ENCODE data around the gene AANAT. TPM values are rescaled to one million over a fixed set of nuclear protein-coding genes. Genes with fewer than 3 reads are reported as not detected.
"Not testable (repeated sequence)": the region's sequence is repeated elsewhere in the genome, so short reads cannot be mapped to it uniquely, and the experiment has no call there.

The AANAT gene
- total RNA-seq, 2 experiments from 2014 or later = 0.16 TPM; not detected in 1

DNA sequence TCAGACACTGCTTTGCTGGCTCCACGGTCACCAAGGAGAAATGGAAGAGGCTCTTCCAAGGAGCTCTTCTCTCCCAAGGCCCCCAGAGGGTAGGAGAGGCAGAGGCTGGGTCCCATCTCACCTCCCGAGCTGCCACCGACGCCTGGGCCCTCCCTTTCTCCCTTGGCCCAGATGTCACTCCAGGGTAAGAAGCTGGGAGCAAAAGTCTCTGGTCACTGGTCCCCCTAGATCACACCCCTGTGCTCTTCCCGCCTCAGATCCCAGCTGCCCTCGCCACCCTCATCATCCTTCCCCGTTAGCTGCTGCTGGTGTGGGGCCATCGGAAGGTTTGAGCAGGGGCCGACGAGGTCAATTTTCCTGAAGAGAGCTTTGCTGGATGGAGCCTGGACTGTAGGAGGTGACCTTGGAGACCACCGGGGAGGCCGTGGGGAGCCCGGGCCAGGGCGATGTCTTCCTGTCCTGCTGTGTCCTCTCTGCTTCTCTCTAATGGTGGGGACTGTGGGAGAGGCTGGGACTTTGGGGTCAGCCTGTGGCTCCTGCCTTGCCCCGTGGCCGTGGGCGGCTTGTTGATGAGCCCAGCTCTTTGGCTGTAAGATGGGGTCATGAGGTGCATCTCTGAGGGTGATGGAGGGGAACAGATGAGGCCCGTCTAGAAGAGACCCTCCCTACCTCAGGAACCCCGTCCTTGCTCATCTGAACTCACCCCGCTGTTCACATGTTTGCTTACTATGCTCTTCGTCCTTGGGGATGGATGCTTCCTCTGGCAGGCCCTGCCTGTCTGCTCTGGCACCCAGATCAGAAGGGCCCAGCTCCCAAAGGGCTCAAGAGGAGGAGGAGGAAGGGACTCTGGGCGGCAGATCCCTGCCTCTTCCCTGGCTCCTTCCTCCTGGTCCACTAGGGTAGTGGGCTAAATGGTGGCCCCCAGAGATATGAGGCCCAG, 45.2 kb downstream of the AANAT start:
- H3K27ac Mint-ChIP-seq = no peak overlapping the region
- POLR2A ChIA-PET = interaction anchor here (0.5 kb wide), 1 partner anchor 405 kb away, joined by 3 read pairs; no protein-coding TSS in a partner anchor

GRCh38 chr17:76513306-76513692, 45.9 kb downstream of the AANAT start:
- Mint-ChIP-seq H3K4me1 (peaks cover 32% of the 10 kb centered on the region), H3K36me3 (ENCODE audit: low read depth) (no peaks in the 10 kb centered on the region), H3K4me3 (no peak overlapping the region), H3K27ac (no peak overlapping the region), H3K27me3 (no peaks in the 10 kb centered on the region), H3K9me3 (ENCODE audit: low read depth) (no peaks in the 10 kb centered on the region)
- ChIA-PET CTCF (interaction anchor here (1.1 kb wide), 1 partner anchor 10 kb away, joined by 5 read pairs; no protein-coding TSS in a partner anchor), POLR2A (no interaction called here)
- intact Hi-C loops (cut with DNase I, micrococcal nuclease) = no loop called here
- DNase-seq (no peak), ATAC-seq (no peak)

More for the DNA sequence above, 45.2 kb downstream of the AANAT start:
- Mint-ChIP-seq H3K9me3 (ENCODE audit: low read depth) (no peaks in the 10 kb centered on the region), H3K4me3 (no peak overlapping the region), H3K36me3 (ENCODE audit: low read depth) (no peaks in the 10 kb centered on the region), H3K27me3 (no peaks in the 10 kb centered on the region), H3K4me1 (peaks cover 27% of the 10 kb centered on the region)
- intact Hi-C loops (cut with DNase I, micrococcal nuclease) = no loop called here
- CTCF ChIA-PET = interaction anchor here (0.7 to 1.4 kb wide), 4 partner anchors 10 to 217 kb away, joined by 3 to 5 read pairs (median 4); no protein-coding TSS in a partner anchor
- ATAC-seq (no peak), DNase-seq (no peak)

DNA sequence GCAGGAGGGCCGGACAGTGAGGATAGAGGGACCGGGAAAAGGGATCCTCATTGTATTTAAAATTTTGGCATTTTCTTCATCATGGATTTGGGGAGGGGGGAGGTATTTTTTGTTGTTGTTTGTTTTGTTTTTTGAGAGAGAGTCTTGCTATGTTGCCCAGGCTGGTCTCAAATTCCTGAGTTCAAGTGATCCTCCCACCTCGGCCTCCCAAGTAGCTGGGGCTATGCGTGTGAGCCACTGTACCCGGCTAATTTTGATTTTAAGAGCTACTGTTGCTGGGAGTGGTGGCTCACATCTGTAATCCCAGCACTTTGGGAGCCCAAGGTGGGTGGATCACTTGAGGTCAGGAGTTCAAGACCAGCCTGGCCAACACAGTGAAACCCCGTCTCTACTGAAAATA, 47.0 kb downstream of the AANAT start:
- H3K9me3 Mint-ChIP-seq (ENCODE audit: low read depth); H3K36me3 Mint-ChIP-seq (ENCODE audit: low read depth); H3K4me3 Mint-ChIP-seq; DNase-seq; H3K27me3 Mint-ChIP-seq; POLR2A ChIA-PET; ATAC-seq: not testable (repeated sequence)
- Mint-ChIP-seq H3K27ac (peak overlapping the region; percentile 52), H3K4me1 (peaks cover 32% of the 10 kb centered on the region)
- CTCF ChIA-PET = interaction anchor here (0.6 to 1.8 kb wide), 11 partner anchors 9 to 230 kb away, joined by 3 to 6 read pairs (median 4); partner anchors contain the start of gene RHBDF2
- intact Hi-C loops (cut with DNase I, micrococcal nuclease) = loop anchor here in 1 of 2 experiments (2.0 kb wide), 1 partner anchor 42 kb away; no protein-coding TSS in a partner anchor

GRCh38 chr17:76515274-76515949, 48.0 kb downstream of the AANAT start:
- POLR2A ChIA-PET = interaction anchor here (1.0 kb wide), 2 partner anchors 13 to 51 kb away, joined by 3 to 5 read pairs; no protein-coding TSS in a partner anchor
- peaks cover 32% of the 10 kb centered on the region for H3K4me1 Mint-ChIP-seq
- H3K4me3 Mint-ChIP-seq = peak overlapping the region; percentile 47
- no peaks in the 10 kb centered on the region for H3K27me3 Mint-ChIP-seq
- H3K27ac Mint-ChIP-seq = peak overlapping the region; percentile 94
- ATAC-seq = peak; percentile 90
- peak; percentile 86 for DNase-seq
- H3K36me3 Mint-ChIP-seq (ENCODE audit: low read depth) = no peaks in the 10 kb centered on the region
- intact Hi-C loops (cut with DNase I, micrococcal nuclease) = loop anchor here (1.0 to 5.0 kb wide), 4 partner anchors 41 to 157 kb away; partner anchors contain the start of gene UBE2O (in 1 of the 2)
- CTCF ChIA-PET = interaction anchor here (0.6 to 1.8 kb wide), 8 partner anchors 8 to 121 kb away, joined by 3 to 6 read pairs (median 4); no protein-coding TSS in a partner anchor
- H3K9me3 Mint-ChIP-seq (ENCODE audit: low read depth) = no peaks in the 10 kb centered on the region

- Mint-ChIP-seq H3K36me3 (ENCODE audit: low read depth) (no peaks in the 10 kb centered on the region), H3K9me3 (ENCODE audit: low read depth) (no peaks in the 10 kb centered on the region), H3K27ac (peak overlapping the region; percentile 40), H3K4me3 (no peak overlapping the region), H3K27me3 (no peaks in the 10 kb centered on the region), H3K4me1 (peaks cover 32% of the 10 kb centered on the region)
- no peak for ATAC-seq
- ChIA-PET CTCF (interaction anchor here (1.5 to 2.5 kb wide), 3 partner anchors 15 to 107 kb away, joined by 4 to 9 read pairs (median 6); no protein-coding TSS in a partner anchor), POLR2A (no interaction called here)
- intact Hi-C loops (cut with DNase I, micrococcal nuclease) = loop anchor here in 1 of 2 experiments (5.0 kb wide), 1 partner anchor 155 kb away; no protein-coding TSS in a partner anchor
- DNase-seq = no peak
Observed at GRCh38 chr17:76517638-76518038, 50.2 kb downstream of the AANAT start.

- intact Hi-C loops (cut with DNase I, micrococcal nuclease) = loop anchor here in 1 of 2 experiments (5.0 kb wide), 1 partner anchor 153 kb away; no protein-coding TSS in a partner anchor
- no peak overlapping the region for H3K27ac Mint-ChIP-seq
- no peaks in the 10 kb centered on the region for H3K27me3 Mint-ChIP-seq
- ChIA-PET CTCF (interaction anchor here (0.6 to 1.9 kb wide), 4 partner anchors 9 to 105 kb away, joined by 3 to 12 read pairs (median 4); no protein-coding TSS in a partner anchor), POLR2A (no interaction called here)
- ATAC-seq (no peak), DNase-seq (no peak)
- no peak overlapping the region for H3K4me3 Mint-ChIP-seq
- no peaks in the 10 kb centered on the region for H3K36me3 Mint-ChIP-seq (ENCODE audit: low read depth)
- H3K4me1 Mint-ChIP-seq = peaks cover 35% of the 10 kb centered on the region
- no peaks in the 10 kb centered on the region for H3K9me3 Mint-ChIP-seq (ENCODE audit: low read depth)
Observed at GRCh38 chr17:76519048-76519966, 51.9 kb downstream of the AANAT start.

Other genes starting within 250 kb of the AANAT start
- gene RNF157, start 227.1 kb upstream of the AANAT start, total RNA-seq = 10 to 100 TPM; 24.0 to 39.4 TPM
- 100 to 1,000 TPM; 299 to 639 TPM for gene UBALD2, start 202.3 kb upstream of the AANAT start, total RNA-seq
- gene QRICH2, start 159.3 kb upstream of the AANAT start, total RNA-seq = 1 to 10 TPM in 1 of 2 experiments, under 1 TPM in 1; 0.63 to 1.2 TPM
- 10 to 100 TPM; 26.7 to 34.9 TPM for gene PRPSAP1, start 113.7 kb upstream of the AANAT start, total RNA-seq
- gene SPHK1, start 83.0 kb upstream of the AANAT start, total RNA-seq = 10 to 100 TPM in 1 of 2 experiments, 1 to 10 TPM in 1; 7.4 to 11.7 TPM
- 10 to 100 TPM; 28.1 to 30.7 TPM for gene UBE2O, start 14.5 kb upstream of the AANAT start, total RNA-seq
- 10 to 100 TPM; 23.9 to 28.4 TPM for gene RHBDF2, start 33.8 kb downstream of the AANAT start, total RNA-seq
- gene CYGB, start 70.1 kb downstream of the AANAT start, total RNA-seq = not detected
- not detected for gene PRCD, start 72.4 kb downstream of the AANAT start, total RNA-seq
- gene ST6GALNAC2, start 118.3 kb downstream of the AANAT start, total RNA-seq = under 1 TPM in 1 of 2 experiments, not detected in 1; 0.32 TPM
- gene ST6GALNAC1, start 176.2 kb downstream of the AANAT start, total RNA-seq = under 1 TPM; 0.88 to 0.89 TPM
- 10 to 100 TPM; 18.4 to 20.2 TPM for gene MXRA7, start 243.4 kb downstream of the AANAT start, total RNA-seq